Measurements from ENCODE around the gene IFNG.

The IFNG gene

GRCh38 chr12:68114606-68115005 is 44.9 kb downstream of the IFNG start:
- DNase-seq = no peak

DNA sequence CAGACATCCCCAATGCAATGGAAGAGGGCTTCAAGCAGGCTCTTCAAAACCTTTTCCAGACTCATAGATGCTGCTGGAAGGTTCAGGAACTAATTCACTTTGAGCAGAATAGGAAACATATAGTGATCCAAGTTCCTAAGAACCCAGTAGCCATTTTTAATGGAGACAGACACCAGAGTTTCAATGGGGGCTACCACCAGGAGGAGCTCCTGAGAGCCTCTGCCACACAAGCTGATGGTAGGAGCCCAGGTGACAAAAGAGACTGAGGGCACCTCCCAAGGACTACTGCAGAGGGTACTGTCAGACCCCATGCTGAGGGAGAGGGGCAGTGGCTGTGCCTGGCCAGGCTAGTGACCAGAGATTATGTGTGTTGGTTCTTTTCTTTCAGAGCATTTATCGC is 45.9 kb downstream of the IFNG start:
- DNase-seq = no peak

DNA sequence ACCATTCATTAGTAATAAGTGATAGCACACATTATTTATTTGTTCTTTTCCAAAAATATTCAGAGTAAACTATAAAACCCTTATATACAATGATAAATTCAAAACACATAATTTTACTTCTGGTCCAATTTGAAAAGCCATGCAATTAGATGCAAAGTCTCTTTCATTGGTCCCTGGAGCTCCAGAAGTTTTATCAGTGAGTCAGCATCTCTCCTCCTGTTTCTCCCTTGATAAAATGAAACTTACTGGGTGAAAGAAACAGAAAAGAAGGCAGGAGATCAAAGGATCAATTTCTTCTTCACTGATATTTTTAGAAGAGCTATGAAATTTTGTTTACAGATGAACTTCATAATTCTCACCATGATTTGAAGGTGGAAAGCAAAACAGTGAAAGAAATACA is 47.5 kb downstream of the IFNG start:
- no peak for DNase-seq

DNA sequence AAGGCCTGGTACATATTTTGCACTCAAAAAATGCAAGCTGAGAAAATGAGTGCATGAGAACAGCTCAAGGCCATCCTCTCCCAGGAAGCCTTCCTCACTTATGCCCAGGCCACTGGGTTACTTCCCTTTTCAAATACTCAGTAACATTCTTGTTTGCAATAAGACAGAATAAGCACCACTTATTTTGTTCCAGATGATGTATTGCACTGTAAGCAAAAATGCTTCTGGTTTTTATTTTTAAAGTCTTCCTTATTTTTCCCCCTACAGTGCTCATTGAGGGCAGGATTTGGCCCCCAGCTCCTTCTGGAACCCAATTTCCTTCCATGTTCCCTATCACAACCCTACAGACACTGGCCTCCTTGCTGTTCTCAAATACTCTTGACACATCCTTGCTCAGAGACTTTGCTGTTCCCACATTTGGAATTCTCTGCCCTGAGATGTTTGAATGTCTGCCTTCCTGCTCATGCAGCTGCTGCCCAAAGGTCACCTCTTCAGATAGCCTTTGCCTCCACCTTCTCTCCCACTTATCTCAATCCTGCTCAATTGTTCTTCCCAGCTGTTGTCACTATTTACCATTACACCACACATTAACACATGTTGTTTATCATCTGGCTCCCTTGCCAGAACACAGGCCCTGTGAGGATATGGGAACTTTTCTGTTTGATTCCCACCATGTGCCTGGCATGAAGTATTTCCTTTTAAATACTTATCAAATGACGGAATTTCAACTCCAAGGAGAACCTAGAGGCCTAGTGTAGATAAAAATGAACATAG is 49.9 kb downstream of the IFNG start:
- no peak for DNase-seq

DNA sequence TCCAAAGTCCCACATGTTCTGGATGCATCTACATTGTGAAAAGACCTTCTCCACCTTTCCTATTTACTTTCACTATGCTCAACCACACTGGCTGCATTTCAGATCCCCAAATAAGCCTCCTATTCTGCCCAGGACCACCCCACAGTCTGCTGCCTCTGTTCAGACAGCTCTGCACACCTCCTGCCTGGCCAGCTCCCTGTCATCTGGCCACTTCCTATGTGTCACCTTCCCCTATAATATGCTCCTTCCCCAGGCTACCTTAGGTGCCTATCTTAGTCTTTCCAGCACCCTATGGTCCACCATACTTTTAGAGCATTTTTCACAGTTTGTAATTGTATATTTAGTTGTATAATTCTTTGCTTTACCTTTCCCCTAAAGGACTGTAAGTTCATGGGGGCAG is 50.5 kb downstream of the IFNG start:
- no peak for DNase-seq

DNA sequence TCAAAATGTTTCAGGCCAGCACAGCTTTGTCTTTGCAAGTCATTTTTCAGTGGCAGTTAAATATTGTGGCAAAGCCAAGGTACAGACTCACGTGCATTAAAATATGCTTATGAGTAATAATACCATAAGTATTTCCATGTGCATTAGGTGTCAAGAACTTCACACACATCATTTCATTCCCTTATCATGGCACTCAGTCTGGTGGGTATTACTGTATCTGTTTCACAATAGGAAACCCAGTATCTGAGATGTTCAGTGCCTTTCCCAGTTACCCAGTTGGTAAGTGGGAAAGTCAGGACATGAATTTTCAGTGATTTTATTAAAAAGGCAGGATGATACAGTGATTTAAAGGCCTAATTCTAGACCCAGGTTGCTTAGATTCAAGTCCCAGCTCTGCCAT is 52.9 kb downstream of the IFNG start:
- DNase-seq = no peak

DNA sequence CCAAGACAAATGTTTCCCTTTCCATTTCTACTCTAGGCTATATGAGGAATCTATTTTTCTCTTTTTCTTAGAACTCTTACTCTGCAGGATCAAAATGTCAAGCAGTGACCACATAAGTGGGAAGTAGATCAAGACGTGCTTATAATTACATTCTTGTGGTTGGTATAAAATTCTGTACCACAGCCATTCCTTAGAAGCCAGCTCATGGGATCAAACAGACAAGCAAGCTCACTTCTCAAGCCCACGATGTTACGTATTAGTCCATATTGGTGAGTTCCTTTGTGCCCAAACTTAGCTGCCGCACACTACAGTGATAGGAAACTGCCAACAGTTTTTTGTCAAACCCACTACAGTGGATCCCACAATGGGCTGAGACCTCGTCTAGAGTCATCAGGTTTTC is 53.4 kb downstream of the IFNG start:
- no peak for DNase-seq

All from NCI-H2227 treated with DMSO at 0.1 percent for 48 hours (cell line).